Bone marrow (tissue), 2 donors: ENCODE results near the gene ZNF350.
"Not testable (repeated sequence)": the region's sequence is repeated elsewhere in the genome, so short reads cannot be mapped to it uniquely, and the experiment has no call there.

Experiments used
- DNase-seq, 2 donors: peaks; one replicate each; lab custom pipeline; 2025; lab: John Stamatoyannopoulos, UW

Gene ZNF350

GRCh38 chr19:51971624-51972023 lies 15.0 kb downstream of the ZNF350 start:
- DNase-seq: no peak

DNA sequence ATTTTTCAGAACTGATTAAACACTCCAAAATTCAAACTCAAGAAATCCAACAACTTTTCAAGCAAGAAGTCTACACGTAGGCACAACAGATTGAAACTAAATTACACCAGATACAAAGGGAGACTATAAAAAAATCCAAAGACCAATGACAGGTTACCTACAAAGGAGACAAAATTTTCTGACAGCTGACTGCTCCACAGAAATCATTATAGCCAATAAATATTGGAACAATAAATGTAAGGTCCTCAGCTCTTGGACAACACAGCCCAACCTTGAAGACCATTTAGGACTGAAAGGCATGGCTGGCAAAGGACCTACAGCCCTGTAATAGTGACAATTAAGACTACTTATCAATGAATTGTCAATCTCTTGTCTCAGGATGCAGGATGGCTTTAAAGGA lies 15.9 kb downstream of the ZNF350 start:
- DNase-seq: no peak

DNA sequence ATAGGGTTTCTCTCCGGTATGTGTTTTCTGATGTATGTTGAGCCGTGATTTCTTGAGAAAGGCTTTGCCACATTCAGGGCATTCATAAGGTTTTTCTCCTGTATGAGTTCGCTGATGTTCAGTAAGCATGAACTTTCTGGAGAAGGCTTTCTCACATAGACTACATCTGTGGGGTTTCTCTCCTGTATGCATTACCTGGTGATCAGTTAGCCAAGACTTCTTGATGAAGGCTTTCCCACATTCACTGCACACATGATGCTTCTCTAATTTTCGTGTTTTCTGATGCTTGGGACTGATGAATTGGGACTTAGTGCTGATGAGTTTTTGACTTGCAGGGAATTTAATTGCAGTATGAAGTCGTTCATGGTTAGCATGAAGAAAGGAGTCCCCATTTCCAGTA lies 21.1 kb downstream of the ZNF350 start:
- DNase-seq: no peak

- DNase-seq: not testable (repeated sequence)
Measured at GRCh38 chr19:51960621-51961233, 25.9 kb downstream of the ZNF350 start.

GRCh38 chr19:51959791-51960190 lies 26.8 kb downstream of the ZNF350 start:
- DNase-seq: no peak

GRCh38 chr19:51957846-51958245 lies 28.8 kb downstream of the ZNF350 start:
- not testable (repeated sequence) for DNase-seq

DNA sequence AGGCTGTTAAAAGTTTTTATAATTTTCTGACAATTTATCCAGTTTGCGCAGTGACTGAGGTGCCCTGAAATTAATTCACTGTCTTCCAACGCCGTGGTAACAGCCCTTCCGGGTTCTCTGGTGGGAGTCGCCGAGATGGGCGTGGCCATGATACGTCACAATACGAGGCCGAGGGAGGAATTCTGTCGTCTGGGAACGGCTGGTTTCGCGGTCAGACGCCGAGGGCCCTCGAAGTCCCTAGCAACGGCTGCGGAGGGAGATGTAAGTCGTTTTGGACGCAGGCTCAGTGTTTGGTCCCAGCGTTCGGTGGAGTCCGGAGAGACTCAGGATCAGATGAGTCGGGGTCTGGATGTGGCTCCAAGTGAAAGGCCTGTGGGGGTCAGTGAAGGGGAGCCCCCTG lies 37.7 kb downstream of the ZNF350 start:
- no peak for DNase-seq

DNA sequence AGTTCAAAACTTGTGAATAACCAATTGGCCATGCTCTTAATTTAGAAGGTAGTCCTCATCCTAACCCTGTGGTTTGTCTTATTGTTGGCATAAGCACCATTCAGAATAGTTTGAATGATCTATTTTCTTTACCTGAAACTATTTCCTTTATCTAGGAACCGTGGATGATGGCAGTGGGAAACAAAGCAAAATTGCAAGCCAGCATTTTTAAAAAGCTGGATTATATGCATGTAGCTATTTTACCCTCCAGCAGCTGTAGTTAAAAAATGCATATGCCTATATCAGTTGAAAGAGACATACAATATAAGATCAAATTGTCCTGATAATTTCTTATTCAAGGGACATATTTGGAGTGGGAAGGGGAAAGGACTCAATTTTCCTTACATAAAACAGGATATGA lies 40.0 kb downstream of the ZNF350 start:
- DNase-seq: no peak

DNA sequence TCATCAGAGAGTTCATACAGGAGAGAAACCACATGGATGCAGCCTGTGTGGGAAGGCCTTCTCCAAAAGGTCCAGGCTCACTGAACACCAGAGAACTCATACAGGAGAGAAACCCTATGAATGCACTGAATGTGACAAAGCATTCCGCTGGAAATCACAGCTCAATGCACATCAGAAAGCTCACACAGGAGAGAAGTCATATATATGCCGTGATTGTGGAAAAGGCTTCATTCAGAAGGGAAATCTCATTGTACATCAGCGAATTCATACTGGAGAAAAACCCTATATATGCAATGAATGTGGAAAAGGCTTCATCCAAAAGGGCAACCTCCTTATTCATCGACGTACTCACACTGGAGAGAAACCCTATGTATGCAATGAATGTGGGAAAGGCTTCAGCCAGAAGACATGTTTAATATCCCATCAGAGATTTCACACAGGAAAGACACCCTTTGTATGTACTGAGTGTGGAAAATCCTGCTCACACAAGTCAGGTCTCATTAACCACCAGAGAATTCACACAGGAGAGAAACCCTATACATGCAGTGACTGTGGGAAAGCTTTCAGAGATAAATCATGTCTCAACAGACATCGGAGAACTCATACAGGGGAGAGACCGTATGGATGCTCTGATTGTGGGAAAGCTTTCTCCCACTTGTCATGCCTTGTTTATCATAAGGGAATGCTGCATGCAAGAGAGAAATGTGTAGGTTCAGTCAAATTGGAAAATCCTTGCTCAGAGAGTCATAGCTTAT lies 41.7 kb downstream of the ZNF350 start:
- DNase-seq: no peak

DNA sequence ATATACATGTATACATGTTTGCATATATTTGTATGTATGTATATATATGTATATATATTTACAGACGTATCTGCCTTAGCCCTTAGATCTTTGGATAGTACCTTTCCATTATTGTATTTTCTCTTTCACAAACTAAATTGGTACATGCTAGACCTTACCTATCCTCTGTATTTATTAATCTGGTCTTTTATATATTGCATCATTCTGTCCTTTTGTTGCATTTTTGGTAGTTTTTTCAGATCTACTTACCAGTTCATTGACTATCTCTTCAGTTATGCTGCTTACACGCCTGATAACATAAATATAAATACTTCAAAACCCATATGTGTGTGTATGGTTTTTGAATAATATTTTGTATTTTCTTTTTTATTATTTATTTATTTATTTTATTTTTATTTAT lies 47.7 kb downstream of the ZNF350 start:
- DNase-seq: no peak

- DNase-seq: no peak
Measured at GRCh38 chr19:51931921-51932320, 54.7 kb downstream of the ZNF350 start.

GRCh38 chr19:51927859-51928258 lies 58.8 kb downstream of the ZNF350 start:
- no peak for DNase-seq

DNA sequence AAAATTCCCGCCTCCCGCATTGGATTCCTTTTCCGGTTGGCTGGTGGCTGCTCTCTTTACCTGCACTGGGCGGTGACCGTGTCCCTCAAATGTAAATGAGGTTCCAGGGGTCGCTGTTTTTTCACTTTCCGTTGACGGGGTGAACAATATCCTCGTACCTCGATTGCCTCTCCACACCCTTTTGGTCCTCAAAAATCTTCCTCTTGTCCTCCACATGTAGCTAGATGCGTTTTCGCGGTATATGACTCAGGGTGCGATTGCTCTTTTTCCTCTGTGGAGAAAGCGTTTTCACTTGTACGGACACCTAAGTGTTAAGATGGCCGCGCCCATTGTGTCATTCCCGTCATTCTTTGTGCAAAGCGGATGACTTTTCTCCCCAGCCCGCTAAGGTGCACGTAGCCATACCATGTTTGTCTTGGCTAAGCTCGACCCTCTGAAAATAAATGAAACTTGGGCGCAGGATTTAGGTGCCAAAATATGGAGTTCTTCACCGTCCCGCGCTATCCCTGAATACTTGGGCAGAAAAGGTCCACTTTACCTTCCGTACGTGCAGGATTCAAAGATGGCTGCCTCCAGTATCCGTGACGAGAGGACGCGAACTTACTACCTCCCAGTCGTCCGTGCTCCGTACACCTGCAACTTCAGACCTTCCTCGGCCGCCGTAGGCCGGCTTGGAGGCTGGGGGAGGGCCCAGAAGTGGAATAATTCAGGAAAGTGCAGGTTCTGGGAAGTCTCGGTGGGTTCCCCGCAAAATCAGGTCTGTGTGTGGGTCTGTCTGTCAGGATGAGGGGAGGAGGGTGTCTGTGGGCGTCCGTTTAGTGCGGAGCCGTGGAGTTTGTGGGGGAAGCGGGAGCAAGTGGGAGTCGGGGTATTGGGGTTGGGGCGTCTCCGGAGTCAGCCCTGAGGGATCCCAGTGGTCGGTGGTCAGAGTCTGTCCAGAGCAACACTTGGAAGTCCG lies 59.6 kb downstream of the ZNF350 start, which contains the start of gene ZNF613:
ZNF613 (plus strand) TSS at position 689 of the 958 bp plus-strand sequence. CDS start 8,749 bp downstream, outside the sequence.
- peak; percentile 78 to 86 for DNase-seq

DNA sequence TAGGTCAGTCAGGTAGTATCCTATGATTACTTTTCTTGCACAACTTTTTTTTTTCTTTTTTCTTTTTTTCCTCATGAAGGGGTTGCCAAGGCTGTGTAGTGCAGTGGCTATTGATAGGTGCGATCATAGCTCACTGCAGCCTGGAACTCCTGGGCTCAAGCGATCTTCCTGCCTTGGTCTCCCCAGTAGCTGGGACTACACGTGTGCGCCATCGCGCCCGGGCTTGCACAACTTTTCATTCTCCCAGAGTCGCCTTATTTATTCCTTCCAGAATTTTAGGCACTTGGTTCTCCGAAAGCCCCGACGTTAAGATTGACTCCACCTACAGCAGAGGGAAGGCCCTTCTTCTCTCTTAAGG lies 60.2 kb downstream of the ZNF350 start:
- no peak for DNase-seq

DNA sequence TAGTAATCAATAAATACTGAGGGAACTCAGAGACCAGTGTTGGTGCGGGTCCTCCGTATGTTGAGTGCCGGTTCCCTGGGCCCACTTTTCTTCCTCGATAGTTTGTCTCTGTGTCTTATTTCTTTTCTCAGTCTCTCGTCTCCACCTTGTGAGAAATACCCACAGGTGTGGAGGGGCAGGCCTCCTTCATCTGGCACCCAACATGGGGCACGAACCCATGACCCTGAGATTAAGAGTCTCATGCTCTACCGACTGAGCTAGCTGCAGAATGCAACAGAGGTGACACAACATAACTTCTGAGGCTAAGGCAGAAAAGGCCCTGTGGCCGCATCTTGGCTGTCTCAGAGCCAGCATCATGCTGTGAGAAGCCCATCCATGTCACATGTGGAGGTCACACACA lies 64.7 kb downstream of the ZNF350 start:
- no peak for DNase-seq

GRCh38 chr19:51919606-51920005 lies 67.0 kb downstream of the ZNF350 start:
- no peak for DNase-seq

DNA sequence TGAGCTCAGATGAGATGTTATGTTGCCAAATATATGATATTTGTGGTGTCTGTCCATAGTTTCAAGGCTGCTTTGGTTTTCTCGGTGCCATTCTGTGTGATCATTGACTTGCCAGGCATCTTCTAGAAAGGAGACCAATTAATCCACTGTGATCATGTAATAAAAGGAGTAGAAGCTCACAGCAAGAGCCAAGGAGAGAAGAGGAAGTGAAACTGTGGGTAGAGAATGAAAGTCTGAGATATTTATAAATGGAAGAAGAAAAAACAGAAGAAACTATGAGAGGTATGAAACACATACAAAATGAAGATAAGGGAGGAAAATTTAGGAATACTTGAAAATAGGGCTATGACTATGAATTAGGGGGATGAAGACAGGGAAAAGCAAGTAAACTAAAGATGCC lies 70.5 kb downstream of the ZNF350 start:
- DNase-seq: no peak

DNA sequence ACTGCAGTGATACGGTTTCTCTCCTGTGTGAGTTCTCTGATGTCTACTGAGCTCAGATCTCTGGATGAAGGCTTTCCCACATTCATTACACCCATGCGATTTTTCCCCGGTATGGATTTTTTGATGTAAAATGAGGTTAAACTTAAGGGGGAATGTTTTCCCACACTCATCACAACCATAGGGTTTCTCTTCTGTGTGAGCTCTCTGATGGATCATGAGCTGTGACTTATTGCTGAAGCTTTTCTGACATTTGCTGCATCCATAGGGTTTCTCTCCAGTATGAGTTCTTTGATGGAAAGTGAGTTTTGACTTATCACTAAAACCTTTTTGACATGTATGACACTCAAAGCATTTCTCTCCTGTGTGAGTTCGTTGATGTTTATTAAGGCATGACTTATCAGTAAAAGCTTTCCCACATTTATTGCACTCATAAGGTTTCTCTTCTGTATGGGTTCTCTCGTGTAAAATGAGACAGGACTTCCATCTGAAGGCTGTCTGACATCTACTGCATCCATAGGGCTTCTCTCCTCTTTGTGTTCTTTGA lies 71.2 kb downstream of the ZNF350 start:
- no peak for DNase-seq
